GM10248 (cell line): ENCODE data around the gene MVP.

Source experiments
- CTCF ChIA-PET: fragments of 300-600 bp; sonication (Branson Sonifier 250); formaldehyde crosslinking; extraction: SDS; loops from one replicate; lab custom pipeline; 2021; ENCODE audit warnings: antibody characterized with exemption; lab: Yijun Ruan, JAX
- POLR2A ChIA-PET: fragments of 350-650 bp; sonication (Branson Sonifier 250); formaldehyde crosslinking; extraction: SDS; loops from one replicate; lab custom pipeline; 2020; ENCODE audit warnings: antibody characterized with exemption; lab: Yijun Ruan, JAX
- DNase-seq: peaks from one replicate; pipeline ENCODE4 v3.0.0; 2012; ENCODE audit errors: extremely low spot score
- CTCF ChIP-seq: IDR thresholded peaks from 2 replicates; pipeline ENCODE4 v1.5.1; 2012; ENCODE audit warnings: mild to moderate bottlenecking, low read depth; ENCODE audit errors: extremely low read depth, missing control alignments, control extremely low read depth

MVP gene

GRCh38 chr16:29857133-29857760 is 37.0 kb downstream of the MVP start:
- no peak for TF ChIP-seq CTCF
- no peak for DNase-seq
- ChIA-PET POLR2A (interaction anchor here (1.2 kb wide), 1 partner anchor 10 kb away, joined by 5 read pairs; no protein-coding TSS in a partner anchor), CTCF (interaction anchor here (3.4 kb wide), 1 partner anchor 9 kb away, joined by 40 read pairs; no protein-coding TSS in a partner anchor)

- ChIA-PET CTCF (interaction anchor here (3.4 kb wide), 1 partner anchor 10 kb away, joined by 40 read pairs; no protein-coding TSS in a partner anchor), POLR2A (interaction anchor here (0.7 kb wide), 1 partner anchor 12 kb away, joined by 6 read pairs; no protein-coding TSS in a partner anchor)
- DNase-seq, result no peak
Measured at GRCh38 chr16:29858149-29858849, 38.0 kb downstream of the MVP start.

GRCh38 chr16:29858974-29859373 is 38.7 kb downstream of the MVP start:
- DNase-seq, result no peak
- ChIA-PET CTCF (interaction anchor here (3.4 kb wide), 1 partner anchor 11 kb away, joined by 40 read pairs; no protein-coding TSS in a partner anchor), POLR2A (no interaction called here)
- TF ChIP-seq CTCF, result no peak

More at GRCh38 chr16:29858149-29858849, 38.0 kb downstream of the MVP start:
- TF ChIP-seq CTCF, result no peak

- POLR2A ChIA-PET, result no interaction called here
- CTCF ChIA-PET, result interaction anchor here (1.4 to 4.0 kb wide), 2 partner anchors 11 to 15 kb away, joined by 4 to 26 read pairs; no protein-coding TSS in a partner anchor
- TF ChIP-seq CTCF, result no peak
- no peak for DNase-seq
Measured at GRCh38 chr16:29860218-29860617, 40.0 kb downstream of the MVP start.

- CTCF ChIA-PET, result interaction anchor here (1.0 to 4.0 kb wide), 3 partner anchors 9 to 37 kb away, joined by 3 to 26 read pairs (median 6); partner anchors contain the start of gene SEZ6L2
Measured at GRCh38 chr16:29862383-29862883, 42.2 kb downstream of the MVP start.

More at GRCh38 chr16:29862383-29862883, 42.2 kb downstream of the MVP start:
- POLR2A ChIA-PET, result no interaction called here
- TF ChIP-seq CTCF, result peak; percentile 15
- no peak for DNase-seq
